Vagina (tissue), 2 donors: ENCODE data around the gene CPNE1.

Experiments
- POLR2AphosphoS5 ChIP-seq, 2 donors: sonication (generic); formaldehyde crosslinking; IDR thresholded peaks; one replicate each; pipeline ENCODE4 v1.9.0; 2017; ENCODE audit warnings: antibody characterized with exemption in 2 of 2, mild to moderate bottlenecking in 2 of 2, low read depth in 1 of 2; ENCODE audit not compliant: insufficient read depth in 1 of 2
- TF ChIP-seq, protein P1 (sequence below), 3 experiments: fragments of 450-650 bp in 2 of 3; fragments of 200-600 bp in 1 of 3; sonication (generic) in 1 of 3; IDR thresholded peaks; one replicate each; pipeline ENCODE4 v1.5.1; 2017 to 2019; ENCODE audit warnings: antibody characterized with exemption in 3 of 3, mild to moderate bottlenecking in 2 of 3, moderate library complexity in 2 of 3

GRCh38 chr20:35587436-35587835 is 77.3 kb downstream of the CPNE1 start:
- TF ChIP-seq, protein P1, sequence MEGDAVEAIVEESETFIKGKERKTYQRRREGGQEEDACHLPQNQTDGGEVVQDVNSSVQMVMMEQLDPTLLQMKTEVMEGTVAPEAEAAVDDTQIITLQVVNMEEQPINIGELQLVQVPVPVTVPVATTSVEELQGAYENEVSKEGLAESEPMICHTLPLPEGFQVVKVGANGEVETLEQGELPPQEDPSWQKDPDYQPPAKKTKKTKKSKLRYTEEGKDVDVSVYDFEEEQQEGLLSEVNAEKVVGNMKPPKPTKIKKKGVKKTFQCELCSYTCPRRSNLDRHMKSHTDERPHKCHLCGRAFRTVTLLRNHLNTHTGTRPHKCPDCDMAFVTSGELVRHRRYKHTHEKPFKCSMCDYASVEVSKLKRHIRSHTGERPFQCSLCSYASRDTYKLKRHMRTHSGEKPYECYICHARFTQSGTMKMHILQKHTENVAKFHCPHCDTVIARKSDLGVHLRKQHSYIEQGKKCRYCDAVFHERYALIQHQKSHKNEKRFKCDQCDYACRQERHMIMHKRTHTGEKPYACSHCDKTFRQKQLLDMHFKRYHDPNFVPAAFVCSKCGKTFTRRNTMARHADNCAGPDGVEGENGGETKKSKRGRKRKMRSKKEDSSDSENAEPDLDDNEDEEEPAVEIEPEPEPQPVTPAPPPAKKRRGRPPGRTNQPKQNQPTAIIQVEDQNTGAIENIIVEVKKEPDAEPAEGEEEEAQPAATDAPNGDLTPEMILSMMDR (IDR thresholded peaks at IDR 0.05), result no peak
- TF ChIP-seq POLR2AphosphoS5 (IDR thresholded peaks at IDR 0.05; ENCODE audit: insufficient read depth in 1 of 2, low read depth in 1 of 2), result no peak
